Heart right ventricle (tissue), 16 donors: Measurements from ENCODE around the gene BTG1. TPM values are rescaled to one million over a fixed set of nuclear protein-coding genes. Genes with fewer than 3 reads are reported as not detected.
A peak's percentile ranks its signal among the peaks of the same experiment; 100 is the strongest.

ENCODE experiments used
- ATAC-seq, 8 donors: fragments of 200-7000 bp; cut with Tn5 transposase; one replicate each; pipeline ENCODE4 v1.9.1; 2020; ENCODE audit warnings: mild to moderate bottlenecking in 8 of 8, moderate library complexity in 8 of 8, moderate number of reproducible peaks in 1 of 8
- DNase-seq, 2 donors: peaks; one replicate each; pipeline ENCODE4 v3.0.0-alpha.2; 2020
- H3K27ac ChIP-seq, 10 donors: fragments of 200-600 bp; sonication (generic) in 2 of 10; one replicate each; pipeline versions ENCODE4 v1.5.0 to v1.8.0; 2020 to 2022; ENCODE audit warnings: mild to moderate bottlenecking in 3 of 10
- H3K27me3 ChIP-seq, 7 donors: fragments of 200-600 bp; one replicate each; pipeline ENCODE4 v1.8.0; 2021 to 2022; ENCODE audit warnings: mild to moderate bottlenecking in 2 of 7
- H3K36me3 ChIP-seq, 9 donors: fragments of 200-600 bp; sonication (generic) in 1 of 9; one replicate each; pipeline versions ENCODE4 v1.5.0 to v1.8.0; 2020 to 2022; ENCODE audit warnings: mild to moderate bottlenecking in 2 of 9
- H3K4me1 ChIP-seq, 9 donors: fragments of 200-600 bp; sonication (generic) in 1 of 9; one replicate each; pipeline versions ENCODE4 v1.5.0 to v1.8.0; 2020 to 2022; ENCODE audit warnings: mild to moderate bottlenecking in 4 of 9
- H3K4me3 ChIP-seq, 10 donors: fragments of 200-600 bp; sonication (generic) in 2 of 10; one replicate each; pipeline versions ENCODE4 v1.5.0 to v1.8.0; 2020 to 2022; ENCODE audit warnings: mild to moderate bottlenecking in 7 of 10, moderate library complexity in 2 of 10
- H3K9me3 ChIP-seq, 11 donors: fragments of 200-600 bp in 10 of 11; sonication (generic) in 2 of 11; one replicate each; pipeline versions ENCODE4 v1.5.0 to v1.8.0; 2013 to 2022; ENCODE audit warnings: mild to moderate bottlenecking in 2 of 11, control low read depth in 1 of 11, moderate library complexity in 1 of 11
- WGBS, 2 donors: extraction: QIAGEN DNeasy Blood & Tissue Kit; methylation state at CpG; one replicate each; pipeline ENCODE4 v1.1.7; 2013; ENCODE audit warnings: inconsistent platforms in 1 of 2; 5-methylcytosine and 5-hydroxymethylcytosine counted together
- intact Hi-C, 10 donors: fragments of 100-400 bp; cut with DNase I; formaldehyde crosslinking; loops; one replicate each; pipeline versions ENCODE4 v1.11.1 to v1.14.2; 2022
- long read RNA-seq, 3 donors: library from polyadenylated mRNA; unstranded; transcript quantifications; one replicate each; pipeline ENCODE4 v2.0.0, GENCODE V29; 2020 to 2021
- polyA plus RNA-seq, 2 donors: library from polyadenylated mRNA; stranded (reverse); fragments of 200-250 nt; gene quantifications; one replicate each; pipeline ENCODE4 v1.2.3, GENCODE V29; 2013
- total RNA-seq, 10 donors: library from RNA; stranded (reverse); fragmentation: NEBNext Ultra II Directional in 3 of 10; extraction: Animal tissue kit (Norgen Biotek cat#: 25700) in 3 of 10; gene quantifications; one replicate each; pipeline versions ENCODE4 v1.2.1 to v1.2.4, GENCODE V29; 2021 to 2023
- TF ChIP-seq, protein P1 (sequence below), 9 donors: fragments of 200-600 bp; sonication (generic) in 2 of 9; IDR thresholded peaks; one replicate each; pipeline versions ENCODE4 v1.5.0 to v1.8.0; 2021 to 2022; ENCODE audit warnings: antibody characterized with exemption in 9 of 9, mild to moderate bottlenecking in 5 of 9, moderate library complexity in 1 of 9
- donor health status: Arrhythmogenic right ventricular cardiomyopathy.
- donor health status: ischemic (EF 13 %, LVEDD 7.1; RV severe dilation, severe dysfunction).
- donor health status: healthy with polysubstance abuse.
- donor health status: DM: no; HTN: yes; CAD: no.
- donor health status: DM: no; HTN: no; CAD: no.
- donor health status: ischemic (EF 25% LVEDD 6.9; RV normal size, moderate dysfunction).
- donor health status: ischemic (EF 25% LVEDD 5.7; RV mildly dilated, moderate dysfunction).
- donor health status: healthy.
- donor health status: DM: yes; HTN: yes; CAD: no.
- donor health status: Ischemic cardiomyopathy.
- donor health status: ischemic (EF 35%, LVEDD 5.7; RV mildly dilated, moderate dysfunction).
- donor health status: nonischemic (EF 11% LVEDD 7.7; RV severe dilation, severe dysfunction).
- donor health status: DM: yes; HTN: yes; CAD: no.
- donor health status: PGD.
- donor health status: ischemic (EF 29% LVEDD 5.4; RV normal size, mild dysfunction).
- donor health status: nonischemic (EF 23%, LVEDD 6.1; RV moderate dilation, normal function).

Gene BTG1, protein sequence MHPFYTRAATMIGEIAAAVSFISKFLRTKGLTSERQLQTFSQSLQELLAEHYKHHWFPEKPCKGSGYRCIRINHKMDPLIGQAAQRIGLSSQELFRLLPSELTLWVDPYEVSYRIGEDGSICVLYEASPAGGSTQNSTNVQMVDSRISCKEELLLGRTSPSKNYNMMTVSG
- total RNA-seq (100 to 1,000 TPM in 2 of 10 donors, 10 to 100 TPM in 8; 54.4 to 127 (median 71.3) TPM), polyA plus RNA-seq (10 to 100 TPM; 20.0 to 33.4 TPM)
- long read RNA-seq, donor 1, full-length matches to known transcripts = 191 of 192 reads
- long read RNA-seq, donor 1, partial matches to known transcripts = 0 of 192 reads
- long read RNA-seq, donor 1, other reads (novel, unspliced or antisense) = 1 of 192 reads
- long read RNA-seq, donor 2, full-length matches to known transcripts = 125 of 126 reads
- long read RNA-seq, donor 2, partial matches to known transcripts = 0 of 126 reads
- long read RNA-seq, donor 2, other reads (novel, unspliced or antisense) = 1 of 126 reads
- long read RNA-seq, donor 3, full-length matches to known transcripts = 84 of 84 reads
- long read RNA-seq, donor 3, partial matches to known transcripts = 0 of 84 reads
- long read RNA-seq, donor 3, other reads (novel, unspliced or antisense) = 0 of 84 reads

DNA sequence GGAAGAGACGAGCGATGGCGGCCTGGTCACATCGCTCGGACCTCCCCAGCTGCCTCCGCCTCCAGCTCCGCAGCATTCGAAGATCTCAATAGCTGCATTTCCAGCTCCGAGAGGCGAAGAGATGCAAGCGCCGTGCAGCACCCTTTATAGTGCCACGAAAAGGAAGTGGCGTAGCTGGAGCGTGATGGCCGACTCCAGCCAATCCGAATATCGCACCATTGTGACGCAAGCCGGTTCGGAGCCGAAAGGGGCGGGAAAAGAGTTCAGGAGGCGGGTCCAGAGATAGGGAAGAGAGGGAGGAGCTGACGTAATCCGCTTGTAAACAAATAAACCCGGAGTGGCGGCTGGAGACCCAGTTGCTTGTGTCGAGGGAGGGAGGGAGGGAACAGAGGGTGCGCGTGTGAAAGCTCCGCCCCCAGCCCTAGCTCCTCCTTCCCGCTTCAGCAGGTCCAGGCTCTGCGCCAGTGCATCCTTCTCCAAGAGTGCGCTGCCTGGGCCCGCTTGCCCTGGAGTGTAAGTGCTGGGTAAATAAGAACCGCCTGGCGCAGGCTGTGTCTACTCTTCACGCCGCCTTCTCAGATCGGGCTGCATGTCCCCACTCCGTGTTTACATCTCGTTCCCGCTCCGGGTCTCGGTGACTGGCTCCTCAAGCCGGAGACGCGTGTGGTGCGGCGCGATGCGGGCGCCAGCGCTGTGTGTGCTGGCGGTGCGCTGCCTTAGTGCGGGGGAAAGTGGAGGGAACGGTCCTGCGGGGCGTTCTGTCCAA lies at the start of gene BTG1:
TSS of gene BTG1 (minus strand) at position 116 of the 766 bp plus-strand sequence. CDS start 311 bp downstream, outside the sequence.
- ATAC-seq (peak; percentile 89 to 96 (median 90)), DNase-seq (peak; percentile 96 to 100)
- H3K9me3 ChIP-seq = no peaks in the 10 kb centered on the region
- H3K4me1 ChIP-seq = peaks cover 0 to 31% (median 8%) of the 10 kb centered on the region in 9 donors
- peak within 1 kb of the TSS; percentile 89 to 99 (median 98) for H3K27ac ChIP-seq
- peaks cover 0 to 39% (median 5%) of the 10 kb centered on the region in 9 donors for H3K36me3 ChIP-seq
- intact Hi-C loops = loop anchor here (2.0 to 10.0 kb wide), 24 partner anchors 81 to 761 kb away; no protein-coding TSS in a partner anchor
- TF ChIP-seq, protein P1, sequence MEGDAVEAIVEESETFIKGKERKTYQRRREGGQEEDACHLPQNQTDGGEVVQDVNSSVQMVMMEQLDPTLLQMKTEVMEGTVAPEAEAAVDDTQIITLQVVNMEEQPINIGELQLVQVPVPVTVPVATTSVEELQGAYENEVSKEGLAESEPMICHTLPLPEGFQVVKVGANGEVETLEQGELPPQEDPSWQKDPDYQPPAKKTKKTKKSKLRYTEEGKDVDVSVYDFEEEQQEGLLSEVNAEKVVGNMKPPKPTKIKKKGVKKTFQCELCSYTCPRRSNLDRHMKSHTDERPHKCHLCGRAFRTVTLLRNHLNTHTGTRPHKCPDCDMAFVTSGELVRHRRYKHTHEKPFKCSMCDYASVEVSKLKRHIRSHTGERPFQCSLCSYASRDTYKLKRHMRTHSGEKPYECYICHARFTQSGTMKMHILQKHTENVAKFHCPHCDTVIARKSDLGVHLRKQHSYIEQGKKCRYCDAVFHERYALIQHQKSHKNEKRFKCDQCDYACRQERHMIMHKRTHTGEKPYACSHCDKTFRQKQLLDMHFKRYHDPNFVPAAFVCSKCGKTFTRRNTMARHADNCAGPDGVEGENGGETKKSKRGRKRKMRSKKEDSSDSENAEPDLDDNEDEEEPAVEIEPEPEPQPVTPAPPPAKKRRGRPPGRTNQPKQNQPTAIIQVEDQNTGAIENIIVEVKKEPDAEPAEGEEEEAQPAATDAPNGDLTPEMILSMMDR (IDR thresholded peaks at IDR 0.05) = no peak
- 0% methylated on average over 61 of the region's 61 CpGs for WGBS, 2 donors
- peak within 1 kb of the TSS; percentile 83 to 98 (median 90) for H3K4me3 ChIP-seq
- H3K27me3 ChIP-seq = no peaks in the 10 kb centered on the region

DNA sequence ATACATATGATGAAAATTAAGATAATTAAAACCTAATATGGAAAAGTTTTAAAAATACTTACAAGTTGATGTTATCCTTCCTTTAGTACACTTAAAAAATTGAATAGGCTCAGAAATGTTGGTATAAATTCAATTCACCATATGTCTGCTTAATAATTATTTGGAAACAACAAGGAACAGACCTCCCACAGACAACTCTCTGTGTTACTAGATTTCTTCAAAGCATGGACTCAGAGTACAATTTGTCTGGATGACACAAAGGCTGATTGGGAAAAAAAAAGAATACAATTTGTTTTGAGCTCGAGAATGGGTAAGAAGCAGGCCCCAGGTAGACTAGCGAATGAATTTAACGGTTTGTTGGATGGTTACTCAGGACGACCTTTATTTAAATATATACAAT lies 48.9 kb upstream of the BTG1 start:
- Histone ChIP-seq H3K4me1 (peaks cover 0 to 10% (median 0%) of the 10 kb centered on the region in 9 donors), H3K27me3 (no peaks in the 10 kb centered on the region), H3K27ac (no peak overlapping the region), H3K9me3 (peaks cover 0 to 11% (median 0%) of the 10 kb centered on the region in 11 donors), H3K36me3 (no peaks in the 10 kb centered on the region), H3K4me3 (no peak overlapping the region)
- intact Hi-C loops = no loop called here
- TF ChIP-seq, protein P1 (IDR thresholded peaks at IDR 0.05) = no peak
- no peak for DNase-seq
- no peak for ATAC-seq
- WGBS, 2 donors = 98% methylated on average over 4 of the region's 4 CpGs

DNA sequence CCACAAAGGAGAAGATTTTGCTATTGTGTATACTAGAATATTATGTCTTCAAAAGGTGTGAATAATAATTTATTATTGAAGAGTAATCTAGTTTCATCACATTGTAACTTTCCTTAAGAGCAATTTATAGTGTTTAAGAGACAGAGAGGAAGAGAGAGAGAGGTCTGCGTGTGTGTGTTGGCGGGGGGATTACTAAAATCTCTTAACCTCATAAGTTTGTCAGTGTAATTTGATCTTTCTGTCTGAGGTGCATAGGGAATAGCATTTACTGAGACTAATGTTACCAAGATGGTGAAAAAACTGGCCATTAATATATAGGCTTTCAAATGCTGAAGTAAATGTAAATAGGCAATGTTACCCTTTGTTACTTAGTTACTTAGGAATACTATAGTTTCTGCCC lies 48.2 kb upstream of the BTG1 start:
- Histone ChIP-seq H3K27ac (no peak overlapping the region), H3K4me3 (no peak overlapping the region), H3K4me1 (peaks cover 0 to 10% (median 0%) of the 10 kb centered on the region in 9 donors), H3K9me3 (peaks cover 0 to 11% (median 0%) of the 10 kb centered on the region in 11 donors), H3K27me3 (no peaks in the 10 kb centered on the region), H3K36me3 (no peaks in the 10 kb centered on the region)
- intact Hi-C loops = no loop called here
- DNase-seq (no peak), ATAC-seq (no peak)
- TF ChIP-seq, protein P1 (IDR thresholded peaks at IDR 0.05) = no peak
- 72 to 77% methylated on average over 2 of the region's 2 CpGs for WGBS, 2 donors

DNA sequence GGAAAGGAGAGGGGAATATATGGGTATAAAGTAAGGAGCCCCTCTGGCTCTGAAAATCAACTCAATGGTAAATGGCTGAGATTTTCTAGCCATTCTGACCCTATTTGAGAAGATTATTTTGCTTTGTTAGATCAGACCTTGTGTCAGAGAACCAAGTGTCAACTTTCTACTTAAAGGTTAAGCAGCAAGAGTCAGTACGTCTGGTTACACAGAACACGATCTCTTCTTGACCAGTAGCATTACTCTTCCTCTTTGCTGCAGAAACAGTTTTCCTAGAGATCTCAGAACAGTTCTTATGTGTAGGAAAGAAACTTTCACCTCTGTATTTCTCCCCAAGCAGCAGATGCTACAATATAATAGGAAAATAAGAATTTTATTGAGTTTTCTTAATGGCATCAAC lies 47.4 kb upstream of the BTG1 start:
- TF ChIP-seq, protein P1 (IDR thresholded peaks at IDR 0.05) = no peak
- 75 to 79% methylated on average over 2 of the region's 2 CpGs for WGBS, 2 donors
- Histone ChIP-seq H3K9me3 (peaks cover 0 to 11% (median 0%) of the 10 kb centered on the region in 11 donors), H3K4me1 (peaks cover 0 to 10% (median 0%) of the 10 kb centered on the region in 9 donors), H3K27ac (no peak overlapping the region), H3K36me3 (no peaks in the 10 kb centered on the region), H3K27me3 (no peaks in the 10 kb centered on the region), H3K4me3 (no peak overlapping the region)
- ATAC-seq (no peak), DNase-seq (no peak)
- intact Hi-C loops = no loop called here
